ENCODE measurements around the gene ADAMTS13.

Gene ADAMTS13

DNA sequence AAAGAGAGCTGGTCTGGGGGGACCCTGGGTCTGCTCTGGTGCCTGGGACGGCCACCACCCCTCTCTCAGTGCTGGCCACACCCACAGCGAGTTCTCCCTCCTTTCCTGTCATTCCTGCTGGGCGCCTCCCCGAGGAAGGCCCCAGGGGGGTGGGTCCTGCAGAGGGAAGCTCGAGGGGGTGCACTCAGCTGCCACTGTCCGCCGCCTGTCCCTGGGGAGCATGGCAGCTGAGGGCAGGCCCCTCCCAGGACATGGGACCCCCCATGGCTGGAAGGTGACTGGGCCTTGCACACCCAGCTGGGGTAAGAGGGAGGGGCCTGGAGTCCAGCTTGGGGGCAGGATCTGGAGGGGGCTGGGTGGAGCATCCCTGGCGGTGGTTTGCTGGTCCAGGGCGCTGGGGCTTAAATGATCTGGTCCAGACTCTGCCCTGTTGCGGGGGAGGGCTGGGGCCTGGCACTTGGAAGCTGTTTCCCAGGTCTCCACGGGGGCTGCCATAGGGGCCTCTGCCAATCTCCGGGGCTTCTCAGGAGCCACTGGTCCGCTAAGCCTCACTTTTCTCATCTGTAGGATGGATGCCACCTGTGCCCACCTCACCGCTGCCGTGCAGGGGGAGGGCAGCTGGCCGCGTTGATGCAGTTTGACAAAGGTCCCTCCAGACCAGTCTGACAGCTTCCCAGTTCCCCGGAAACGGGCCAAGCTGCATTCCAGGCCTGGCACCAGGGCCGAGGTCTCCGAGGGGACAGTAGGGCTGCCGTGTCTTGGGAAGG is 62.7 kb downstream of the ADAMTS13 start:
- DNase-seq (ENCODE audit: low read depth, low spot score): no peak
- H3K27ac ChIP-seq: no peak overlapping the region

DNA sequence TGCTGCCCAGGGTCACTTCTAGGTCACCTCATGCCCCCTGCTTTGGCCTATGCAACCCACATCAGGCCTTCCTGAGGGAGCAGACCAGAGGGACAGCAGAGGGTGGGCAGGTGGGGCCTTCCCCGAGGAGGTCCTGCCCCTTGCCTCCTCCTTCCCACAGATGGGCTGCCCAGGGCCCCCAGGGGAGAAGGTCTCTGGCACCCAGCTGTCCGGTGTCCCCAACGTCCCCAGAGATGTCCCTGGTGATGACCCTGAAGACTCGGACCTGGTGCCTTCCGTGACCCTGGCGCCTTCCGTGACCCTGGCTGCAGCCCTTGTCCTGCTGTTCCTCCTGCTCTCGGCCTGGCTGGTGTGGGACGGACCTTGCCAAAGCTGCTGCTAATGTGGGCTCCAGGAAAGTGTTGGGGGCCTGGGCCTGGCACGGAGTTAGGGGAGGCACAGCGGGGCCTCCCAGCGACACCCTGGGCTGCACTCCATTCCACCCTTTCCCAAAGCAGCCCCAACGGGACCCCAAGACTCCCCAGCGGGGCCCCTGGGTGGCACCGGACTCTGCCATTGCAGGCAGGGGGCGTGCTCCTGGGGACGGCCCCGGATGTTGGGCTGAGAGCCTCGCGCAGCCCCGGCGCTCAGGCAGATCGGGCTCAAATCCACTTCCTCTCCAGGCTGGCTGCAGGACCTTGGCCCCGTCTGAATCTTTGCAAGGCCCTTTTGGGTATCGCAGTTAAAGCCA is 63.5 kb downstream of the ADAMTS13 start:
- no peak overlapping the region for H3K27ac ChIP-seq
- DNase-seq (ENCODE audit: low read depth, low spot score): no peak

GRCh38 chr9:133487331-133487725 is 65.2 kb downstream of the ADAMTS13 start:
- no peak for DNase-seq (ENCODE audit: low read depth, low spot score)
- no peak overlapping the region for H3K27ac ChIP-seq

GRCh38 chr9:133488686-133489252 is 66.6 kb downstream of the ADAMTS13 start:
- DNase-seq (ENCODE audit: low read depth, low spot score): no peak
- no peak overlapping the region for H3K27ac ChIP-seq

- no peak for DNase-seq (ENCODE audit: low read depth, low spot score)
- no peak overlapping the region for H3K27ac ChIP-seq
Observed at GRCh38 chr9:133489253-133490190, 67.4 kb downstream of the ADAMTS13 start.

DNA sequence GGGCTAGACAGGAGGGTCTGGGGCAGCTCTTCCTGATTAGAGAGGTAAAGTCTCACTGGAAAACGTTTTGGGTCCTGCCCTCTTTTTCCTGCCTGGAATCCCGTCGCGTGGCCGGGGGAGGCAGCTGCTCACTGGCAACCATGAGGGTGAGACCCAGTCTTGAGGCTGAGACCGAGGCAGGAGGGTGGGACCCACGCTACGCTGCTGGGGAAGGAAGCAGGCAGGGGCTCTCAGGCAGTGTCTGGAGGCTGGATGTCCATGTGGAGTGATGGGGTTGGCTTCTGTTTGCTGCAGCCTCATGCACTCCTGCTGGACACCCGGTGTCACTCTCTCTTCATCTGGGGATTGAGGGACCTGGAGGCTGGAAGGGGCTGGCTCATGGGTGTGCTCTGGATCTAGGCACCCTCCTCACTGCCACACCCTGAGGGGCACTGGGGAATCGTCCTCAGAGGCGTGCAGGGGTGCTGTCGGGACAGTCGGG is 68.1 kb downstream of the ADAMTS13 start:
- DNase-seq (ENCODE audit: low read depth, low spot score): no peak

DNA sequence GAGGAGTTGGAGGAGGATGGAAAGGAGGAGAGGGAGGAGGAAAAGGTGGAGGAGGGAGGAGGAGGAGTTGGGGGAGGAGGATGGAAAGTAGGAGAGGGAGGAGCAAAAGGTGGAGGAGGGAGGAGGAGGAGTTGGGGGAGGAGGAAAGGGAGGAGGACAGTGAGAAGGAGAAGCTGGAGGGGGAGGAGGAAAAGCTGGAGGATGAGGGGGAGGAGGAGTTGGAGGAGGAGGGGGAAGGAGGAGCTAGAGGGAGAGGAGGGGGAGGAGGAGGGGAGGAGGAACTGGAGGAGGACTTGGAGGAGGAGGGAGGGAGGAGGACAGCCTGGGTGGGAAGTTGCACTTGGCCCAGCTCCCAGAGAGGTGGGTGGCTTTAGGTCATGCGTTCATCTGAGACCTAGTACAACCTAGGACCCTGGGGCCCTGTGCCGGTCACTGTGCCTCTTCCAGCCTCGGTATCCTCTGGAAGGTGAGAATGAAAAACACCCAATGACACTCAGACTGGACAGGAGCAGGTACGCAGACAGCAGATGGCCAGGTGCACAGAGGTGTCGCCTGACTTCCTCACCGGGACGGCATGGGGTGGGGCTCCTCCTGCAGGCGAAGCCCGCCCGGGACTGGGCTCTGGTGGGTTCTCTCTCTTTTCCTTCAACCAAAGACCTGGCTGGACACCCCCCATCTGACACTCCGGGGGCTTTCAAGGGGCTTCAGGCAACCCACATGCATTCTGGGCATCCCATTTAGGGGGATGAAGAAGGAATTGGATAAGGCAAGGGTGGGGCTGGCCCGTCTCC is 68.9 kb downstream of the ADAMTS13 start:
- DNase-seq (ENCODE audit: low read depth, low spot score): no peak
- H3K27ac ChIP-seq: no peak overlapping the region

More for the DNA sequence above, 68.1 kb downstream of the ADAMTS13 start:
- no peak overlapping the region for H3K27ac ChIP-seq

- no peak overlapping the region for H3K27ac ChIP-seq
- DNase-seq (ENCODE audit: low read depth, low spot score): no peak
Observed at GRCh38 chr9:133491656-133491925, 69.4 kb downstream of the ADAMTS13 start.

- H3K27ac ChIP-seq: peak overlapping the region; percentile 9
- DNase-seq (ENCODE audit: low read depth, low spot score): no peak
Observed at GRCh38 chr9:133492061-133493021, 70.2 kb downstream of the ADAMTS13 start.

DNA sequence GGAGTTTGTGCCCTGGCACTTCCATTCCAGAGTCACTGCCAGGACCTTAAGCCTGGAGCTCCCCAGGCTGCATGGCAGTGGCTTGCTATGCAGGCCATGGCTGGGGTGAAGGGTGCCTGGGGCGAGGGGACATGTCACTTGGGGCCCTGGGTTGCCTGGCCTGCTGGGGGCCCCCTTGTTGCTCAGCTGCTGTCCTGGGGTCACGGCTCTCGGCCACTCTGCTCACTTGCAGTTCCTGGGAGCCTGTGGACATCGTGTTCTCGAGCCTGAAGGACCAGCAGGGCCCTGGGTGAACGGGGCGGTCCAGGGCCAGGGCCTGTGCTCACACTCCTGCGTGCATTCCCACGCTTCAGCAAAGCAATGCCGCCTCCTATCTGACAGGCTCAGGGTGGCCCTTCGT is 71.3 kb downstream of the ADAMTS13 start:
- no peak for DNase-seq (ENCODE audit: low read depth, low spot score)
- no peak overlapping the region for H3K27ac ChIP-seq

- no peak for DNase-seq (ENCODE audit: low read depth, low spot score)
Observed at GRCh38 chr9:133493845-133494540, 71.8 kb downstream of the ADAMTS13 start.

DNA sequence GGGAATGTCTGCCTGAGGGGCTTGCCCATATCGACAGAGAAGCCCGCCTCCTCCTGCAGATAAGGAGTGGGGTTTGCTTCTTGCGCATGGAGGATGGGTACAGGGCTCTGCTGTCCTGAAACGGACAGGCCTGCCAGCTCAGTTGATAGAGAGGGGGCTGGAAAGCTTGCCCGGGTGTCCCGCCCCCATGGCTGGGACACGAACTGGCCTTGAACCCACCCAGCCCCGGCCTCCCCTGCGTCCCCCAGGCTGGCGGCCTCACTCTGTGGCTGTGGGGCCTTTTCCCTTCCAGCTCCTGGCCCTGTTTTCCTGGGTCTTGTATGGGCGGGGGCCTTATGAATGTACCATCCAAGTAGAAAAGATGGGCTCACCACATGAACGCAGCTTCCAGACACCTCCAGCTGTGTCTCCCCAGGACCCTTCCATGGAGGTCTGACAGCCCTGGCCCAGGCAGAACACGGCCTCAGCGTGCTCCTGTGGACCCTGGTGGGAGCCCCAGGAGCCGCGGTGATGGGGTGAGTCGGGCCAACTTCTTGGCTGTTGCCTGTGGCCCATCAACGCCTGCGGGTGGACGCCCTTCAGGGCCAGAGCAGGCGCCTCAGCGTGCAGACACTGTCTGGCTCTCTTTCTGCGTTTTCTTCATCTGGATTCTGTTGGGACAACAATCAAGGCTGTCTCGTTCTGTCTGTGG is 72.6 kb downstream of the ADAMTS13 start:
- no peak for DNase-seq (ENCODE audit: low read depth, low spot score)
- no peak overlapping the region for H3K27ac ChIP-seq

More at GRCh38 chr9:133493845-133494540, 71.8 kb downstream of the ADAMTS13 start:
- H3K27ac ChIP-seq: no peak overlapping the region

DNA sequence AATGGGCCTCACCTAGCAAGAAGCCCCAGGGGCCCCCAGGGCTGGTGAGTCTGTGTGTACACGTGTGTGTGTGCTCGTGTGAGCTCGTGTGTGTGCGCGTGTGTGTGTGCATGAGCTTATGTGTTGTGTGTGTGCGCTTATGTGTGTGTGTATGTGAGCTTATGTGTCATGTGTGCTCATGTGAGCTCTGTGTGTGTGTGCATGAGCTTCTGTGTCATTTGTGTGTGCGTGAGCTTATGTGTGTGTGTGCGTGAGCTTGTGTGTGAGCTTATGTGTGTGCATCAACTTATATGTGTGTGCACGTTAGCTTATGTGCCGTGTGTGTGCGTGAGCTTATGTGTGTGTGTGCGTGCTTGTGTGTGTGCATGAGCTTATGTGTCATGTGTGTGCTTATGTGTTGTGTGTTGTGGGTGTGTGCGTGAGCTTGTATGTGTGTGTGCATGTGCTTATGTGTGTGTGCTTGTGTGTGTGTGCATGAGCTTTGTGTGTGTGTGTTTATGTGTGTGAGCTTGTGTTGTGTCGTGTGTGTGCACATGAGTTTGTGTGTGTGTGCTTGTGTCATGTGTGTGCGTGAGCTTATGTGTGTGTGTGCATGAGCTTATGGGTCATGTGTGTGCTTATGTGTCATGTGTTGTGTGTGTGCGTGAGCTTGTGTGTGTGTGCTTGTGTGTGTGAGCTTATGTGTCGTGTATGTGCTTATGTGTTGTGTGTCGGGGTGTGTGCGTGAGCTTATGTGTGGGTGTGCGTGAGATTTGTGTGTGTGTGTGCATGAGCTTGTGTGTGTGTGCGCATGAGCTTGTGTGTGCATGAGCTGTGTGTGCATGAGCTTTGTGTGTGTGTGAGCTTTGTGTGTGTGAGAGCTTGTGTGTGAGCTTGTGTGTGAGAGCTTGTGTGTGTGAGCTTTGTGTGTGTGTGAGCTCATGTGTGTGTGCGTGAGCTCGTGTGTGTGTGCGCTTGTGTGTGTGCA is 73.4 kb downstream of the ADAMTS13 start:
- DNase-seq (ENCODE audit: low read depth, low spot score): no peak
- no peak overlapping the region for H3K27ac ChIP-seq

DNA sequence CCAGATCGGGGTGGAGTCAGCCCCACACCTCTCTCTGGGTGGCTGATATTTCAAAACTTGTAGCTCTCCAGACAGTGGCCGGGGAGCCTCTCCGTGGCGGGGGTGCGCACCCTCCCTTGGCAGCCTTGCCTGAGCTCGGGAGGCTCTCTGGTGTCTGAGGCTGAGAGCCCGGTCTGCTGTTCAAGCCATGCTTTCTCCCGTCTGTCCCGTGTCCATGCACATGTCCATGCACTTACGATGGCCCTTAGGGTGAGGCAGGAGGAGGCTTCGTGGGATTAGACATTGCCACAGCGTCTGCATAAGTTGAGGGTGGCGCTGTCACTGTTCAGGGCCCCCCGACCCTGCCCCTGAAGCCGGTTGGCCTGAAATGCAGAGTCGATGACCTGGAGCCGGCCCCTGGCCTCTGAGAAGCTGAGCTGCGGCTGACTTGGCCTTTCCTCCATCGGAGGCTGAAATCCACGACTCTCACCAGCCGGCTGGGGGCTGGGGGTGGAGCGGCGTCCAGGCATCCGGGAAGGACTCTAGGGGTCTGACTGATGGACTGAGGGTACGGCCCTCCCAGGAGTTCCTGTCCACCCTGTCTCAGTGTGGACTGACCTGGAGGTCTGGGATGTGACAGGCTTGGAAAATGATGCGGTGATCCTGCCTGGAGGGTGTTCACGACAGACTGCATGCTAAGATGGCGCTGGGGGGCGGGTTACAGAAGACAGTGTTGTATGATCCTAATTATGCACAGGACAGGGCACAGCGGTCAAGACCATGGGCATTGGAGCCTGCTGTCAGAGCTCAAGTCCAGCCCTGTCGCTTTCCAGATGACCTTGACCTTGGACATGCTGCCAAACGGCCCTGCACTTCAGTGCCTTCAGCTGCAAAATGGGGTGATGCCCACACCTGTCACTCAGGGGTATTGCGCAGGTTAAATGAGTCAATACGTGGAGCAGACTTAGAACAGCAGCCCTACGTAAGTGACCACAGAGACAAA is 75.0 kb downstream of the ADAMTS13 start:
- no peak for DNase-seq (ENCODE audit: low read depth, low spot score)

More for the DNA sequence above, 75.0 kb downstream of the ADAMTS13 start:
- H3K27ac ChIP-seq: no peak overlapping the region

Data from epithelial cell of prostate (primary cell).